IMR-90 (cell line): ENCODE results near the gene ASF1B.

Experiments
- BHLHE40 ChIP-seq: fragments of 150-350 bp; IDR thresholded peaks from 2 replicates; pipeline ENCODE4 v1.6.1; 2016; ENCODE audit warnings: mild to moderate bottlenecking, low read depth, low read length
- CEBPB ChIP-seq: IDR thresholded peaks from 2 replicates; pipeline ENCODE4 v1.6.1; 2012; ENCODE audit warnings: low read depth, low read length, improper control_type of control experiment
- CHD1 ChIP-seq: IDR thresholded peaks from 2 replicates; pipeline ENCODE4 v1.6.1; 2012; ENCODE audit warnings: low read depth, low read length, improper control_type of control experiment
- CTCF ChIP-seq: conservative IDR thresholded peaks from 2 replicates; pipeline ENCODE4 v1.5.1; 2012; ENCODE audit warnings: mild to moderate bottlenecking, low read depth, low read length, improper control_type of control experiment
- MAFK ChIP-seq: IDR thresholded peaks from 2 replicates; pipeline ENCODE4 v1.6.1; 2012; ENCODE audit warnings: low read depth, low read length, improper control_type of control experiment
- MXI1 ChIP-seq: IDR thresholded peaks from 2 replicates; pipeline ENCODE4 v1.6.1; 2012; ENCODE audit warnings: low read depth, mild to moderate bottlenecking, low read length, moderate library complexity, borderline replicate concordance
- POLR2A ChIP-seq: IDR thresholded peaks from 2 replicates; pipeline ENCODE4 v1.6.1; 2012; ENCODE audit warnings: mild to moderate bottlenecking, low read depth, low read length
- RAD21 ChIP-seq: IDR thresholded peaks from 2 replicates; pipeline ENCODE4 v1.6.1; 2012; ENCODE audit warnings: low read length, improper control_type of control experiment
- RFX5 ChIP-seq: IDR thresholded peaks from 2 replicates; pipeline ENCODE4 v1.8.0; 2012; ENCODE audit warnings: low read depth, mild to moderate bottlenecking, low read length, moderate library complexity
- USF2 ChIP-seq: fragments of 150-350 bp; IDR thresholded peaks from 2 replicates; pipeline ENCODE4 v1.6.1; 2017; ENCODE audit warnings: mild to moderate bottlenecking, antibody characterized with exemption, low read length, low read depth

GRCh38 chr19:14102102-14102696, 34.2 kb downstream of the ASF1B start:
- TF ChIP-seq RFX5 (no peak), POLR2A (no peak), CHD1 (no peak), CTCF (no peak), RAD21 (no peak), MAFK (no peak), USF2 (no peak), BHLHE40 (no peak), CEBPB (no peak), MXI1 (no peak)
